Psoas muscle (tissue), 8 donors: ENCODE results near the gene SV2B. TPM values are rescaled to one million over a fixed set of nuclear protein-coding genes. Genes with fewer than 3 reads are reported as not detected.

Source experiments
- ATAC-seq, 4 donors: fragments of 200-7000 bp; cut with Tn5 transposase; one replicate each; pipeline ENCODE4 v1.9.1; 2020; ENCODE audit warnings: moderate library complexity in 3 of 4, mild to moderate bottlenecking in 2 of 4
- DNase-seq, 2 donors: peaks; one replicate each; pipeline ENCODE4 v3.0.0-alpha.2; 2020
- H3K27ac ChIP-seq: fragments of 200-600 bp; one replicate; pipeline ENCODE4 v1.8.0; 2022
- H3K27me3 ChIP-seq, 3 donors: fragments of 200-600 bp in 1 of 3; one replicate each; pipeline versions ENCODE4 v1.6.1 to v1.8.0; 2013 to 2022; ENCODE audit warnings: low read length in 2 of 3, mild to moderate bottlenecking in 2 of 3, moderate library complexity in 1 of 3; ENCODE audit not compliant: insufficient read depth in 3 of 3
- H3K36me3 ChIP-seq, 2 donors: fragments of 200-600 bp in 1 of 2; one replicate each; pipeline versions ENCODE4 v1.6.1 to v1.8.0; 2013 to 2022; ENCODE audit warnings: low read depth in 1 of 2, mild to moderate bottlenecking in 1 of 2, moderate library complexity in 1 of 2; ENCODE audit not compliant: insufficient read depth in 1 of 2
- H3K4me1 ChIP-seq: fragments of 200-600 bp; one replicate; pipeline ENCODE4 v1.8.0; 2022
- H3K4me3 ChIP-seq: fragments of 200-600 bp; one replicate; pipeline ENCODE4 v1.8.0; 2022; ENCODE audit warnings: mild to moderate bottlenecking
- H3K9me3 ChIP-seq: fragments of 200-600 bp; one replicate; pipeline ENCODE4 v1.8.0; 2022
- CTCF ChIP-seq: fragments of 200-600 bp; IDR thresholded peaks from one replicate; pipeline ENCODE4 v1.8.0; 2022; ENCODE audit warnings: antibody characterized with exemption
- WGBS, 3 donors: extraction: QIAGEN DNeasy Blood & Tissue Kit; methylation state at CpG; one replicate each; pipeline versions ENCODE4 v1.1.6 to v1.1.7; 2013; 5-methylcytosine and 5-hydroxymethylcytosine counted together
- intact Hi-C, 2 donors: fragments of 100-400 bp; cut with DNase I; formaldehyde crosslinking; loops; one replicate each; pipeline versions ENCODE4 v1.11.0 to v1.14.2; 2022
- polyA plus RNA-seq, 3 donors: library from polyadenylated mRNA; stranded (reverse); fragments of 200-250 nt; gene quantifications; one replicate each; pipeline ENCODE4 v1.2.3, GENCODE V29; 2013
- total RNA-seq, 4 donors: library from RNA; stranded (reverse); fragmentation: NEBNext Ultra II Directional in 2 of 4; extraction: Animal tissue kit (Norgen Biotek cat#: 25700) in 2 of 4; gene quantifications; one replicate each; pipeline versions ENCODE4 v1.2.1 to v1.2.4, GENCODE V29; 2021 to 2023
- donor health status: healthy with polysubstance abuse.
- donor health status: DM: no; HTN: no; CAD: no; lungs with moderate emphysema.
- donor health status: Bipolar disorder and iron deficiency.
- donor health status: healthy.
- donor health status: DM: yes; HTN: yes; CAD: no.
- donor health status: DM: no; HTN: no; CAD: no.
- donor health status: DM: no; HTN: no; CAD: no.
- donor health status: DM: yes; HTN: yes; CAD: no.

SV2B gene
- total and polyA plus RNA-seq, 7 donors = 0.25 to 10.1 (median 2.1) TPM

GRCh38 chr15:91100814-91101607 is 954 bp downstream of the SV2B start:
- no peaks in the 10 kb centered on the region for H3K9me3 ChIP-seq
- H3K36me3 ChIP-seq = no peaks in the 10 kb centered on the region
- no peak overlapping the region for H3K27ac ChIP-seq
- H3K27me3 ChIP-seq = peaks cover 0 to 62% (median 19%) of the 10 kb centered on the region in 3 donors
- H3K4me3 ChIP-seq = peak overlapping the region; percentile 67
- 14 to 19% (median 19%) methylated on average over 18 of the region's 18 CpGs for WGBS, 3 donors
- peaks cover 4% of the 10 kb centered on the region for H3K4me1 ChIP-seq
- DNase-seq (no peak), ATAC-seq (no peak)
- intact Hi-C loops = no loop called here
- no peak for TF ChIP-seq CTCF

- Histone ChIP-seq H3K4me3 (peak overlapping the region; percentile 67), H3K9me3 (no peaks in the 10 kb centered on the region), H3K27me3 (peaks cover 0 to 65% (median 19%) of the 10 kb centered on the region in 3 donors), H3K27ac (no peak overlapping the region), H3K4me1 (peaks cover 4% of the 10 kb centered on the region), H3K36me3 (no peaks in the 10 kb centered on the region)
- DNase-seq (no peak), ATAC-seq (no peak)
- TF ChIP-seq CTCF = no peak
- intact Hi-C loops = no loop called here
- 72 to 84% (median 72%) methylated on average over 5 of the region's 5 CpGs for WGBS, 3 donors
Observed at GRCh38 chr15:91101608-91101920, 1.5 kb downstream of the SV2B start.

GRCh38 chr15:91102546-91103330 is 2.7 kb downstream of the SV2B start:
- Histone ChIP-seq H3K9me3 (no peaks in the 10 kb centered on the region), H3K4me3 (no peak overlapping the region), H3K36me3 (no peaks in the 10 kb centered on the region), H3K27me3 (peaks cover 0 to 61% (median 19%) of the 10 kb centered on the region in 3 donors), H3K27ac (no peak overlapping the region), H3K4me1 (peaks cover 4% of the 10 kb centered on the region)
- ATAC-seq (no peak), DNase-seq (no peak)
- intact Hi-C loops = no loop called here
- WGBS, 3 donors = 51 to 56% (median 53%) methylated on average over 6 of the region's 6 CpGs
- no peak for TF ChIP-seq CTCF

- ATAC-seq = peak in 1 of 4 donors; percentile 78
- 79 to 100% (median 92%) methylated on average over 1 of the region's 1 CpG for WGBS, 3 donors
- H3K27ac ChIP-seq = no peak overlapping the region
Observed at GRCh38 chr15:91104111-91104510, 4.1 kb downstream of the SV2B start.

More at GRCh38 chr15:91104111-91104510, 4.1 kb downstream of the SV2B start:
- intact Hi-C loops = no loop called here
- DNase-seq = peak in 1 of 2 donors; percentile 27
- H3K27me3 ChIP-seq = peaks cover 0 to 47% (median 15%) of the 10 kb centered on the region in 3 donors
- H3K9me3 ChIP-seq = no peaks in the 10 kb centered on the region
- H3K4me1 ChIP-seq = peaks cover 4% of the 10 kb centered on the region
- H3K4me3 ChIP-seq = no peak overlapping the region
- H3K36me3 ChIP-seq = no peaks in the 10 kb centered on the region
- no peak for TF ChIP-seq CTCF
